ENCODE results near the gene ZNF28. TPM values are rescaled to one million over a fixed set of nuclear protein-coding genes. Genes with fewer than 3 reads are reported as not detected.
"Not testable (repeated sequence)": the region's sequence is repeated elsewhere in the genome, so short reads cannot be mapped to it uniquely, and the experiment has no call there.

Gene ZNF28
- total RNA-seq, result 3.3 TPM

GRCh38 chr19:52821204-52821960, at the start of gene ZNF28:
Gene ZNF28 (minus strand): TSS chr19:52821633. CDS start chr19:52817958, 3,675 bp downstream.
- peak within 1 kb of the TSS; percentile 59 for H3K4me3 ChIP-seq (ENCODE audit: low read length)
- not testable (repeated sequence) for H3K4me1 ChIP-seq (ENCODE audit: insufficient read depth, low read length); H3K9me3 ChIP-seq (ENCODE audit: low read depth, low read length); H3K27me3 ChIP-seq (ENCODE audit: insufficient read depth, low read length)

- H3K4me3 ChIP-seq (ENCODE audit: low read length); H3K9me3 ChIP-seq (ENCODE audit: low read depth, low read length); H3K27me3 ChIP-seq (ENCODE audit: insufficient read depth, low read length); H3K4me1 ChIP-seq (ENCODE audit: insufficient read depth, low read length): not testable (repeated sequence)
Observed at GRCh38 chr19:52868031-52868430, 46.6 kb upstream of the ZNF28 start.

GRCh38 chr19:52857378-52858191, 36.2 kb upstream of the ZNF28 start, which contains the start of gene ZNF468:
Gene ZNF468 (minus strand): TSS chr19:52857619. CDS start chr19:52854272, 3,347 bp downstream.
- peak within 1 kb of the TSS; percentile 68 for H3K4me3 ChIP-seq (ENCODE audit: low read length)
- H3K27me3 ChIP-seq (ENCODE audit: insufficient read depth, low read length); H3K4me1 ChIP-seq (ENCODE audit: insufficient read depth, low read length); H3K9me3 ChIP-seq (ENCODE audit: low read depth, low read length): not testable (repeated sequence)

- not testable (repeated sequence) for H3K27me3 ChIP-seq (ENCODE audit: insufficient read depth, low read length); H3K4me1 ChIP-seq (ENCODE audit: insufficient read depth, low read length); H3K9me3 ChIP-seq (ENCODE audit: low read depth, low read length)
- H3K4me3 ChIP-seq (ENCODE audit: low read length), result peak overlapping the region; percentile 68
Observed at GRCh38 chr19:52856540-52857377, 35.3 kb upstream of the ZNF28 start.

GRCh38 chr19:52847352-52847751, 25.9 kb upstream of the ZNF28 start:
- H3K4me3 ChIP-seq (ENCODE audit: low read length); H3K4me1 ChIP-seq (ENCODE audit: insufficient read depth, low read length); H3K27me3 ChIP-seq (ENCODE audit: insufficient read depth, low read length): not testable (repeated sequence)
- H3K9me3 ChIP-seq (ENCODE audit: low read depth, low read length), result peaks cover 46% of the 10 kb centered on the region

- H3K4me3 ChIP-seq (ENCODE audit: low read length); H3K4me1 ChIP-seq (ENCODE audit: insufficient read depth, low read length); H3K27me3 ChIP-seq (ENCODE audit: insufficient read depth, low read length): not testable (repeated sequence)
- H3K9me3 ChIP-seq (ENCODE audit: low read depth, low read length), result peaks cover 95% of the 10 kb centered on the region
Observed at GRCh38 chr19:52840825-52841465, 19.5 kb upstream of the ZNF28 start.

- peaks cover 34% of the 10 kb centered on the region for H3K9me3 ChIP-seq (ENCODE audit: low read depth, low read length)
- not testable (repeated sequence) for H3K4me3 ChIP-seq (ENCODE audit: low read length); H3K27me3 ChIP-seq (ENCODE audit: insufficient read depth, low read length); H3K4me1 ChIP-seq (ENCODE audit: insufficient read depth, low read length)
Observed at GRCh38 chr19:52834289-52834688, 12.9 kb upstream of the ZNF28 start.

GRCh38 chr19:52833541-52833940, 12.1 kb upstream of the ZNF28 start:
- not testable (repeated sequence) for H3K4me3 ChIP-seq (ENCODE audit: low read length); H3K4me1 ChIP-seq (ENCODE audit: insufficient read depth, low read length); H3K27me3 ChIP-seq (ENCODE audit: insufficient read depth, low read length)
- peaks cover 26% of the 10 kb centered on the region for H3K9me3 ChIP-seq (ENCODE audit: low read depth, low read length)

GRCh38 chr19:52829866-52830265, 8.4 kb upstream of the ZNF28 start:
- not testable (repeated sequence) for H3K9me3 ChIP-seq (ENCODE audit: low read depth, low read length); H3K27me3 ChIP-seq (ENCODE audit: insufficient read depth, low read length)

GRCh38 chr19:52825765-52826164, 4.3 kb upstream of the ZNF28 start:
- Histone ChIP-seq H3K9me3 (ENCODE audit: low read depth, low read length) (no peaks in the 10 kb centered on the region), H3K4me1 (ENCODE audit: insufficient read depth, low read length) (peaks cover 2% of the 10 kb centered on the region), H3K4me3 (ENCODE audit: low read length) (no peak overlapping the region), H3K27me3 (ENCODE audit: insufficient read depth, low read length) (no peaks in the 10 kb centered on the region)

More at GRCh38 chr19:52829866-52830265, 8.4 kb upstream of the ZNF28 start:
- not testable (repeated sequence) for H3K4me1 ChIP-seq (ENCODE audit: insufficient read depth, low read length); H3K4me3 ChIP-seq (ENCODE audit: low read length)

GRCh38 chr19:52823676-52824075, 2.2 kb upstream of the ZNF28 start:
- Histone ChIP-seq H3K27me3 (ENCODE audit: insufficient read depth, low read length) (no peaks in the 10 kb centered on the region), H3K4me3 (ENCODE audit: low read length) (no peak overlapping the region), H3K9me3 (ENCODE audit: low read depth, low read length) (no peaks in the 10 kb centered on the region), H3K4me1 (ENCODE audit: insufficient read depth, low read length) (peaks cover 8% of the 10 kb centered on the region)

- not testable (repeated sequence) for H3K4me1 ChIP-seq (ENCODE audit: insufficient read depth, low read length); H3K27me3 ChIP-seq (ENCODE audit: insufficient read depth, low read length); H3K9me3 ChIP-seq (ENCODE audit: low read depth, low read length)
- H3K4me3 ChIP-seq (ENCODE audit: low read length), result peak overlapping the region; percentile 59
Observed at GRCh38 chr19:52820472-52821203, 795 bp downstream of the ZNF28 start.

GRCh38 chr19:52809801-52810200, 11.6 kb downstream of the ZNF28 start:
- Histone ChIP-seq H3K9me3 (ENCODE audit: low read depth, low read length) (peaks cover under 1% of the 10 kb centered on the region), H3K4me3 (ENCODE audit: low read length) (no peak overlapping the region), H3K27me3 (ENCODE audit: insufficient read depth, low read length) (no peaks in the 10 kb centered on the region), H3K4me1 (ENCODE audit: insufficient read depth, low read length) (no peaks in the 10 kb centered on the region)

- not testable (repeated sequence) for H3K4me3 ChIP-seq (ENCODE audit: low read length)
- peaks cover 87% of the 10 kb centered on the region for H3K9me3 ChIP-seq (ENCODE audit: low read depth, low read length)
Observed at GRCh38 chr19:52799950-52800640, 21.3 kb downstream of the ZNF28 start.

More at GRCh38 chr19:52799950-52800640, 21.3 kb downstream of the ZNF28 start:
- not testable (repeated sequence) for H3K4me1 ChIP-seq (ENCODE audit: insufficient read depth, low read length); H3K27me3 ChIP-seq (ENCODE audit: insufficient read depth, low read length)
